LNCAP (cell line): ENCODE measurements around the gene E2F6.

Source experiments
- CTCF ChIP-seq: fragments of 450-650 bp; IDR thresholded peaks from 2 replicates; pipeline ENCODE4 v1.5.1; 2017; ENCODE audit warnings: mild to moderate bottlenecking

E2F6 gene

GRCh38 chr2:11427224-11427623, 38.7 kb downstream of the E2F6 start:
- TF ChIP-seq CTCF: no peak

GRCh38 chr2:11422901-11423435, 43.0 kb downstream of the E2F6 start:
- no peak for TF ChIP-seq CTCF

GRCh38 chr2:11422491-11422865, 43.5 kb downstream of the E2F6 start:
- no peak for TF ChIP-seq CTCF

- no peak for TF ChIP-seq CTCF
These were observed 44.0 kb downstream of the E2F6 start for GRCh38 chr2:11421863-11422490.

GRCh38 chr2:11420671-11421070, 45.3 kb downstream of the E2F6 start:
- TF ChIP-seq CTCF: no peak

GRCh38 chr2:11420190-11420589, 45.8 kb downstream of the E2F6 start:
- no peak for TF ChIP-seq CTCF

- TF ChIP-seq CTCF: no peak
These were observed 46.2 kb downstream of the E2F6 start for GRCh38 chr2:11419781-11420180.
